ENCODE data around the gene PRELP. TPM values are rescaled to one million over a fixed set of nuclear protein-coding genes. Genes with fewer than 3 reads are reported as not detected.

PRELP gene
- total and polyA plus RNA-seq, 2 donors (not counting 3 experiments of a cell fraction or from before 2014, with no cell fraction given) = 0.01 TPM; not detected in 1

DNA sequence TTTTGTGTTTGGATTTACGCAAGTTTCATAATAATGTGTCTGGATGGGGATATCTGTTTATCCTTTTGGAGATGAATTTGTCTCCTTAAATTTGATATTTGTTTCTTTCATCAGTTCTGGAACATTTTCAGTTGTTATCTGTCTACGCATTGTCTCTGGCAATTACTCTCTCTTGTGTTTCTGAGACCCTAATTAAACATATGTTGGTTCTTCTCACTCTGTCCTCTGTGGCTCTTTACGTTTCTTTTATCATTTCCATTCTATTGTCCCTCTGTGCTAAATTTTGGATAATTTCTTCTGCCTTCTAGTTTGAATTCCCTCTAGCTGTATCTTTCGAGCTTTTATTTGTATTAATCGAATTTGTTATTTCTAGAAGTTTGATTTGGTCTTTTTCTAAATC, 17.5 kb upstream of the PRELP start:
- H3K4me1 ChIP-seq (ENCODE audit: control insufficient read depth, extremely low read depth, insufficient read depth, low read length) = no peaks in the 10 kb centered on the region
- H3K27ac ChIP-seq (ENCODE audit: insufficient read depth, low read depth, low read length) = no peak overlapping the region
- no peaks in the 10 kb centered on the region for H3K9me3 ChIP-seq (replicated peaks; ENCODE audit: control insufficient read depth, insufficient read depth, low read length)
- no peaks in the 10 kb centered on the region for H4K20me1 ChIP-seq (replicated peaks; ENCODE audit: control insufficient read depth, extremely low read depth, insufficient read depth, low read length)
- ChIA-PET CTCF (no interaction called here), POLR2A (no interaction called here)
- no TSS peak for BruUV-seq (replicated peaks)
- no peak overlapping the region for H3K4me3 ChIP-seq (replicated peaks in 1 of 3; ENCODE audit: insufficient read depth in 1 of 3, low read depth in 1 of 3, low read length in 3 of 3)
- no peak overlapping the region for H2AFZ ChIP-seq (ENCODE audit: low read depth, low read length)
- H3K79me2 ChIP-seq (ENCODE audit: control insufficient read depth, insufficient read depth, low read length) = no peaks in the 10 kb centered on the region
- dilution Hi-C loops (cut with MboI; ENCODE audit: extremely low pct_ligation_motif_present, low sequenced_read_pairs) = no loop called here
- FAIRE-seq (no peak), DNase-seq (ENCODE audit: low read depth, low spot score) (no peak)
- no peak overlapping the region for H3K9ac ChIP-seq (replicated peaks; ENCODE audit: extremely low read depth, insufficient read depth, low read length)
- no peaks in the 10 kb centered on the region for H3K36me3 ChIP-seq (ENCODE audit: control insufficient read depth in 2 of 2, extremely low read depth in 1 of 2, insufficient read depth in 2 of 2, low read length in 2 of 2)
- no peak overlapping the region for H3K4me2 ChIP-seq (ENCODE audit: insufficient read depth, low read length)
- TF ChIP-seq MYC (IDR thresholded peaks at IDR 0.05; ENCODE audit: low read depth, low read length) (no peak), POLR2AphosphoS5 (IDR thresholded peaks at IDR 0.05; ENCODE audit: insufficient read depth, low read depth, low read length) (no peak), POLR2A (IDR thresholded peaks at IDR 0.05; ENCODE audit: low read depth, low read length) (no peak), EZH2 (IDR thresholded peaks at IDR 0.05; ENCODE audit: borderline replicate concordance, low read depth, low read length, severe bottlenecking) (no peak), GATA2 (IDR thresholded peaks at IDR 0.05; ENCODE audit: insufficient read depth, insufficient read length, low read depth, low read length) (no peak), FOS (IDR thresholded peaks at IDR 0.05; ENCODE audit: borderline replicate concordance, insufficient read depth, low read length) (no peak), JUN (IDR thresholded peaks at IDR 0.05; ENCODE audit: borderline replicate concordance, insufficient read depth, insufficient read length, low read depth) (no peak)
- TF ChIP-seq, protein P1, sequence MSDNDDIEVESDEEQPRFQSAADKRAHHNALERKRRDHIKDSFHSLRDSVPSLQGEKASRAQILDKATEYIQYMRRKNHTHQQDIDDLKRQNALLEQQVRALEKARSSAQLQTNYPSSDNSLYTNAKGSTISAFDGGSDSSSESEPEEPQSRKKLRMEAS (IDR thresholded peaks at IDR 0.05; ENCODE audit: insufficient read depth, insufficient read length) = no peak
- TF ChIP-seq, protein P2, sequence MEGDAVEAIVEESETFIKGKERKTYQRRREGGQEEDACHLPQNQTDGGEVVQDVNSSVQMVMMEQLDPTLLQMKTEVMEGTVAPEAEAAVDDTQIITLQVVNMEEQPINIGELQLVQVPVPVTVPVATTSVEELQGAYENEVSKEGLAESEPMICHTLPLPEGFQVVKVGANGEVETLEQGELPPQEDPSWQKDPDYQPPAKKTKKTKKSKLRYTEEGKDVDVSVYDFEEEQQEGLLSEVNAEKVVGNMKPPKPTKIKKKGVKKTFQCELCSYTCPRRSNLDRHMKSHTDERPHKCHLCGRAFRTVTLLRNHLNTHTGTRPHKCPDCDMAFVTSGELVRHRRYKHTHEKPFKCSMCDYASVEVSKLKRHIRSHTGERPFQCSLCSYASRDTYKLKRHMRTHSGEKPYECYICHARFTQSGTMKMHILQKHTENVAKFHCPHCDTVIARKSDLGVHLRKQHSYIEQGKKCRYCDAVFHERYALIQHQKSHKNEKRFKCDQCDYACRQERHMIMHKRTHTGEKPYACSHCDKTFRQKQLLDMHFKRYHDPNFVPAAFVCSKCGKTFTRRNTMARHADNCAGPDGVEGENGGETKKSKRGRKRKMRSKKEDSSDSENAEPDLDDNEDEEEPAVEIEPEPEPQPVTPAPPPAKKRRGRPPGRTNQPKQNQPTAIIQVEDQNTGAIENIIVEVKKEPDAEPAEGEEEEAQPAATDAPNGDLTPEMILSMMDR (IDR thresholded peaks at IDR 0.05; ENCODE audit: extremely low read depth in 1 of 2, insufficient read depth in 1 of 2, low read depth in 1 of 2, low read length in 2 of 2) = no peak
- intact Hi-C loops (cut with micrococcal nuclease) = no loop called here
- no peaks in the 10 kb centered on the region for H3K9me1 ChIP-seq (replicated peaks; ENCODE audit: control insufficient read depth, extremely low read depth, insufficient read depth, low read length)
- H3K27me3 ChIP-seq (ENCODE audit: control insufficient read depth in 2 of 2, insufficient read depth in 2 of 2, low read length in 2 of 2) = peaks cover 7% of the 10 kb centered on the region in 2 experiments

All from endothelial cell of umbilical vein (primary cell).